Measurements from ENCODE around the gene CLPSL1. TPM values are rescaled to one million over a fixed set of nuclear protein-coding genes. Genes with fewer than 3 reads are reported as not detected.

CLPSL1 gene
- total RNA-seq, 1 experiment from 2014 or later: not detected

DNA sequence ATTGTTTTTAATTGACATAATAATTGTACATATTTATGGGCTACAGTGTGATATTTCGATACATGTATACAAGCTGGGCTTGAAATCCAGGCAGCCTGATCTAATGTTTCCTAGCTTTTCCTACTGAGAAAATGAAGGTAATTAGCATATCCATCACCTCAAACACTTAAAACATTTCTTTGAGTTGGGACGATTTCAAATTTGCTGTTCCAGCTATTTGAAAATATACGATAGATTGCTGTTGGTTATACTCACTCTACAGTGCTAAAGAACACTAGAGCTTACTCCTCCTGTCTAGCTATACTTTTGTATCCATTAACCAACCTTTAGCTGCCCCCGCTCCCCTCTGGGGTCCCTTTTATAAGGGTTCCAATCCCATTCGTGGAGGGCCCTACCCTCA lies 29.0 kb downstream of the CLPSL1 start:
- Histone ChIP-seq H3K79me2 (ENCODE audit: low read depth) (no peaks in the 10 kb centered on the region), H3K27me3 (ENCODE audit: insufficient read depth, low read depth) (no peaks in the 10 kb centered on the region), H4K20me1 (ENCODE audit: insufficient read depth) (no peaks in the 10 kb centered on the region), H3K9me3 (ENCODE audit: insufficient read depth, low read depth) (no peaks in the 10 kb centered on the region), H3K4me2 (no peak overlapping the region), H3F3A (ENCODE audit: insufficient read depth, low read depth) (peaks cover 21% of the 10 kb centered on the region), H3K9me2 (ENCODE audit: insufficient read depth) (no peaks in the 10 kb centered on the region), H2AFZ (no peak overlapping the region), H3K36me3 (ENCODE audit: low read depth) (no peaks in the 10 kb centered on the region), H3K27ac (no peak overlapping the region), H3K4me1 (replicated peaks; ENCODE audit: insufficient read depth) (peaks cover 22% of the 10 kb centered on the region), H3K4me3 (no peak overlapping the region)
- TF ChIP-seq, protein P1, sequence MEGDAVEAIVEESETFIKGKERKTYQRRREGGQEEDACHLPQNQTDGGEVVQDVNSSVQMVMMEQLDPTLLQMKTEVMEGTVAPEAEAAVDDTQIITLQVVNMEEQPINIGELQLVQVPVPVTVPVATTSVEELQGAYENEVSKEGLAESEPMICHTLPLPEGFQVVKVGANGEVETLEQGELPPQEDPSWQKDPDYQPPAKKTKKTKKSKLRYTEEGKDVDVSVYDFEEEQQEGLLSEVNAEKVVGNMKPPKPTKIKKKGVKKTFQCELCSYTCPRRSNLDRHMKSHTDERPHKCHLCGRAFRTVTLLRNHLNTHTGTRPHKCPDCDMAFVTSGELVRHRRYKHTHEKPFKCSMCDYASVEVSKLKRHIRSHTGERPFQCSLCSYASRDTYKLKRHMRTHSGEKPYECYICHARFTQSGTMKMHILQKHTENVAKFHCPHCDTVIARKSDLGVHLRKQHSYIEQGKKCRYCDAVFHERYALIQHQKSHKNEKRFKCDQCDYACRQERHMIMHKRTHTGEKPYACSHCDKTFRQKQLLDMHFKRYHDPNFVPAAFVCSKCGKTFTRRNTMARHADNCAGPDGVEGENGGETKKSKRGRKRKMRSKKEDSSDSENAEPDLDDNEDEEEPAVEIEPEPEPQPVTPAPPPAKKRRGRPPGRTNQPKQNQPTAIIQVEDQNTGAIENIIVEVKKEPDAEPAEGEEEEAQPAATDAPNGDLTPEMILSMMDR (conservative IDR thresholded peaks at IDR 0.05): no peak
- no peak for TF ChIP-seq EZH2 (IDR thresholded peaks at IDR 0.05; ENCODE audit: low read depth)
- intact Hi-C loops (cut with micrococcal nuclease; ENCODE audit: unreplicated experiment): no loop called here
- no peak for DNase-seq
- no TSS peak for BruUV-seq (replicated peaks)
- ChIA-PET CTCF (interaction anchor here (0.5 kb wide), 1 partner anchor 19 kb away, joined by 4 read pairs; no protein-coding TSS in a partner anchor), POLR2A (ENCODE audit: unreplicated experiment) (interaction anchor here (0.6 kb wide), 2 partner anchors 841 to 1475 kb away, joined by 3 to 4 read pairs; no protein-coding TSS in a partner anchor)

DNA sequence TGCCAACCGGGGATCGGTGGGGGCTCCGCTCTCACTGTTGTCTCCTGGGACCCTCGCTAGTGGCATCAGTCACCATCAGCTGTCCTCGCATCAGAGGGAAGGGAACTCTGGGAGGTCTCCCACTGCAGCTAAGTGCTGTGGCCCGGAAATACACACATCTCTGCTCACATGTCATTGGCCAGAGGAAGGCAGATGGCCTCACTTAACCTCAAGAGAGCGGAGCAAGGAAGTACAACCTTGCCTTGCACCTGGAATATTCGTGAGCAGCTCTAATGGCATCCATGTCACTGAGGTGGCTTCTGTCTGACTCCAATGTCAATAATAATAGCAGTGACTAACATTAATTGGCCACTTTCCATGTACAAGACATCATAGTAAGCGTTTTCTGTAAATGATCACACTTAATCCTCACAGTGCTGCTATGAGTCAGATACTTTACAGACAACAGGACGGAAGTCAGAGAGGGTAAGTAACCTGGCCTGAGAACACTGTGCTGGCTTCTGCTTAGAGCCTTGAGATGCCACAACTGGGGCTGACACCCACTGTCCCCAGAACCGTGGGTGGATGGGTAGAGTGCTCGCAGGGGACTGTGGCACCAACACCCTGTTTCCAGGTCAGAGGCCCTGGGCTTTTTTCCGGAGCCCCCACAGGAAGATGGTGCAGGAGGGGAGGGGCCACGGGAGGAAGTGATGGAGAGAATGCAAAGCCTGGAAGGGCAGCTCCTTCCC lies 30.3 kb downstream of the CLPSL1 start:
- CTCF ChIA-PET: interaction anchor here (0.6 kb wide), 1 partner anchor 469 kb away, joined by 3 read pairs; no protein-coding TSS in a partner anchor
- POLR2A ChIA-PET (ENCODE audit: unreplicated experiment): interaction anchor here (0.6 kb wide), 2 partner anchors 11 to 301 kb away, joined by 5 to 9 read pairs; no protein-coding TSS in a partner anchor
- H3K36me3 ChIP-seq (ENCODE audit: low read depth): no peaks in the 10 kb centered on the region

DNA sequence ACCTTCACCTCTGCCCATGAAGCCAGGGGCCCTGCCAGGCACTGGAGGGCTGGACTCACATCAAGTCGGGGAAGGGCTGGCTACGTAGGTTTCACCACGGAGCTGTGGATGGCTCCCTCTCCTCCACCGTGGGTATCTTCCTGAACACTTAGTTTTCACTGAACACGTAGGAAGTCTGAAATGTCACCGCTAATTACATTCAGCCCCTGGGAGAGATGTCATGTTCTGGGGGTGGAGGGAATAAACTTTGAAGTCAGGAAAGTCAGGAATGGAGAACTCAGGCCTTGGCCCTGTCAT lies 30.8 kb downstream of the CLPSL1 start:
- Histone ChIP-seq H3K9me2 (ENCODE audit: insufficient read depth) (no peaks in the 10 kb centered on the region), H2AFZ (peak overlapping the region; percentile 40; the same call in 1 of the 2 replicates), H3K9me3 (ENCODE audit: insufficient read depth, low read depth) (no peaks in the 10 kb centered on the region), H3K36me3 (ENCODE audit: low read depth) (no peaks in the 10 kb centered on the region), H3K79me2 (ENCODE audit: low read depth) (no peaks in the 10 kb centered on the region), H3K27ac (peak overlapping the region; percentile 66), H4K20me1 (ENCODE audit: insufficient read depth) (no peaks in the 10 kb centered on the region), H3K4me1 (replicated peaks; ENCODE audit: insufficient read depth) (peaks cover 22% of the 10 kb centered on the region), H3K4me3 (no peak overlapping the region; the same call in 1 of the 2 replicates), H3K27me3 (ENCODE audit: insufficient read depth, low read depth) (no peaks in the 10 kb centered on the region), H3K4me2 (peak overlapping the region; percentile 67), H3F3A (ENCODE audit: insufficient read depth, low read depth) (peaks cover 21% of the 10 kb centered on the region)
- no peak for DNase-seq
- TF ChIP-seq, protein P1 (conservative IDR thresholded peaks at IDR 0.05): no peak
- no peak for TF ChIP-seq EZH2 (IDR thresholded peaks at IDR 0.05; ENCODE audit: low read depth)
- ChIA-PET CTCF (no interaction called here), POLR2A (ENCODE audit: unreplicated experiment) (no interaction called here)
- BruUV-seq (replicated peaks): TSS peak; percentile 83
- intact Hi-C loops (cut with micrococcal nuclease; ENCODE audit: unreplicated experiment): no loop called here

More for the DNA sequence above, 30.3 kb downstream of the CLPSL1 start:
- no peaks in the 10 kb centered on the region for H3K9me3 ChIP-seq (ENCODE audit: insufficient read depth, low read depth)
- H2AFZ ChIP-seq: peak overlapping the region; percentile 40; the same call in 1 of the 2 replicates
- no TSS peak for BruUV-seq (replicated peaks)
- peaks cover 22% of the 10 kb centered on the region for H3K4me1 ChIP-seq (replicated peaks; ENCODE audit: insufficient read depth)
- no peaks in the 10 kb centered on the region for H3K79me2 ChIP-seq (ENCODE audit: low read depth)
- DNase-seq: peak; percentile 55 to 99
- no peaks in the 10 kb centered on the region for H3K27me3 ChIP-seq (ENCODE audit: insufficient read depth, low read depth)
- intact Hi-C loops (cut with micrococcal nuclease; ENCODE audit: unreplicated experiment): no loop called here
- H3K4me2 ChIP-seq: peak overlapping the region; percentile 67
- no peak overlapping the region; the same call in 1 of the 2 replicates for H3K4me3 ChIP-seq
- no peaks in the 10 kb centered on the region for H4K20me1 ChIP-seq (ENCODE audit: insufficient read depth)
- TF ChIP-seq EZH2 (IDR thresholded peaks at IDR 0.05; ENCODE audit: low read depth): no peak
- TF ChIP-seq, protein P1 (conservative IDR thresholded peaks at IDR 0.05): no peak
- H3K27ac ChIP-seq: peak overlapping the region; percentile 66
- H3F3A ChIP-seq (ENCODE audit: insufficient read depth, low read depth): peaks cover 21% of the 10 kb centered on the region
- H3K9me2 ChIP-seq (ENCODE audit: insufficient read depth): no peaks in the 10 kb centered on the region

Data from PC-9 (cell line).